Stimulated activated CD8-positive, alpha-beta memory T cell treated with anti-CD3 and anti-CD28 coated beads, Interleukin-12 subunit alpha, Interleukin-12 subunit beta, amount 100 ng/mL, for 24 hours (primary cell): ENCODE data around the gene POU2F3.

Source experiments
- DNase-seq: peaks from one replicate; pipeline ENCODE4 v3.0.0-alpha.2; 2020; ENCODE audit errors: extremely low read depth

Gene POU2F3

DNA sequence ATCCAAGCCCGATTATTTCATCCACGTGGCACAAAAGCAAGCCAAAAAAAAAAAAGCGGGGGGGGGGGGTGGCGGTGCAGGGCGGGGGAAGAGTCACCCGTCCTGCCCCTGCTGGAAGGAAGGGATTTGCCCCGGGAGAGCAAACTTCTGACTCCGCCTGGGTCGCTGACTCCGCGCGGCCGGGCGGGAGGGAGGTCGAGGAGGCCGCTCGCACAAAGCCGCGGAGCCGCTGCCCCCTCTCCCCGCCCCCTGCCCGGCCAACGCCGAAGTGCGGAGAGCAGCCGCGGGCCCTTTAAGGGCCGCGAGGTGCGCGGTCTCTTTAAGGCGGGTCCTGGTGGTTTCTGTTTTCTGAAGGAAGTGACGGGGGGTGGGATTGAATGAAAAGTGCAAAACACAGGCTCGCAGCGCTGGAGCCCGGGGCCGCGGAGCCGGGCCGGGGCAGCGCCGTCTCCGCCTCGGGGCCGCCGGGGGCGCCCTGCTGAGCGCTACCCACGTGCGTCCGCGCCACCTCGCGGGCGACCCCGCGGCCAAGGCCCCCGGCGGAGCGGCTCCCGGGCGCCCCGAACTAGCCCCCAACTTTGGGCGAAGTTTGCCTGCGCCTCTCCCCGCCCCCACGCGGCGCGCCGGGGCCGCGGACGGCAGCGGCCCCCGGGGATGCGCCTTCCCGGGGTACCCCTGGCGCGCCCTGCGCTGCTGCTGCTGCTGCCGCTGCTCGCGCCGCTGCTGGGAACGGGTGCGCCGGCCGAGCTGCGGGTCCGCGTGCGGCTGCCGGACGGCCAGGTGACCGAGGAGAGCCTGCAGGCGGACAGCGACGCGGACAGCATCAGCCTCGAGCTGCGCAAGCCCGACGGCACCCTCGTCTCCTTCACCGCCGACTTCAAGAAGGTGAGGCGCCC, 29.1 kb upstream of the POU2F3 start, which contains the start of gene OAF:
OAF (plus strand) TSS at position 407 of the 896 bp plus-strand sequence; CDS start at position 655, 248 bp downstream.
- DNase-seq: peak; percentile 28

GRCh38 chr11:120211522-120212258, 28.2 kb upstream of the POU2F3 start:
- no peak for DNase-seq

DNA sequence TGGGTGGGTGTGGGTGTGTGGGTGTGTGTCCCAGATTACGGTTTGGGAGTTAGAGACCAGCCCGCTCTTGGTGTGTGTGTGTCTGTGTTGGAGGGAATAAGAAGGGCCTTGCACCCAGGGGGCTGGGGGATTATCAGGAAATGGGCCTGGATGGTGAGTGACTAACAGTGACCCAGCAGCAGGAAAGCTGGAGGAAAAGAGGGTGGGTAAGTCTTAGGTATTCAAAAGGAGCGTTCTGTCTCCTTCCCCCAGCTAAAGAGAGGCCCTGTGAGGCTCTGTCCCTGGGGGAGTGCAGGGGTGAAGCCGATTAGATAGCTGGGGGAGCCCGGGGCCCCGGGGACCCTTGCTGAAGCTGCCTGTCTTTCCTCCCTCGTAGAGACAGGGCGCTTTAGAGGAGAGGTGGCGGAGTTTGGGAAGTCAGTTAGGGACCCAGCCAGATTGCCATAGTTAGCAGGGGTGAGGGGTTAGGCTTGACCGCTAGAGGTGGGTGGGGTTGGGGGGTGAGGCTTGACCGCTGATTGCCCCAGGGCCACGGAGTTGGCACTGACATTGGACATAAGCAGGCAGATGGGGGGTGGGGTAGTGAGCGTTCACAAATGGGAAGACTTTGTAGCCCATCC, 27.6 kb upstream of the POU2F3 start:
- DNase-seq: no peak

GRCh38 chr11:120212926-120213325, 27.0 kb upstream of the POU2F3 start:
- DNase-seq: no peak

DNA sequence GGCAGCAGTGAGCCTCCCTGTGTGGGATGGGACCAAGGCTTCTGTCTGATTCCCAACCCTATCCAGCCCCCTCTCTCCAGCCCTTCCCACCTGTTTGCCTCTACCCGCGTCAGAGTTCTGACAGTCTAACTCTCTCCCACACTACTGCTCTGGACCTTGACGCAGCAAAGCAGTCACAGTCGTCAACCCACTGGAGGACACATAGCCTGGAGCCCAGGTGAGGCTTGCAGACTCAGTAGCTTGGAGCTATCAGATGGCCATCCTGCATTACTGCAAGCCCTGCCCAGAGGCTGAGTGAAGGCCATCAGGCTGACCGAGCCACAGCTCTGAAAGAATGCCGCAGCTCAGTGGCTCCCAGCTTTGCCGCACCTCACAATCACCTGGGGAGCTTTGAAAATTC, 25.4 kb upstream of the POU2F3 start:
- no peak for DNase-seq

DNA sequence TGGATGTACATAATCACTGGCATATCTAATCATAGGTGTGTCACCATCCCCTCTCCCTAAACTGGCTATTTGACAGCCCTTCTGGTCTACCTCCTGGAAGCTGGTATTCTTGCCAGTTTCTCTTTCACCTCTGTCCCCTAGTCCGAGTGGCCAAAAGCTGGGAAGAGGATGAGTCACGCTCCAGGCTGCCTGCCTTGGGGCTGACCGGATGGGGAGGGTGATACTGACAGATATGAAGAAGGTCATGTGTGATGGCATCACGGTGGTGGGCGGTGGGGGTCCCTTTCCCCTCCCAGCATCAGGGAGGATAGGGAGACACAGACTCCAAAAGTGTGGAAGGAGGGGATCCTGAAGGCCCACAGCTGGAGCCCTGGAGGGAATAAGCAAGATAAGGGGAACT, 24.3 kb upstream of the POU2F3 start:
- DNase-seq: no peak

DNA sequence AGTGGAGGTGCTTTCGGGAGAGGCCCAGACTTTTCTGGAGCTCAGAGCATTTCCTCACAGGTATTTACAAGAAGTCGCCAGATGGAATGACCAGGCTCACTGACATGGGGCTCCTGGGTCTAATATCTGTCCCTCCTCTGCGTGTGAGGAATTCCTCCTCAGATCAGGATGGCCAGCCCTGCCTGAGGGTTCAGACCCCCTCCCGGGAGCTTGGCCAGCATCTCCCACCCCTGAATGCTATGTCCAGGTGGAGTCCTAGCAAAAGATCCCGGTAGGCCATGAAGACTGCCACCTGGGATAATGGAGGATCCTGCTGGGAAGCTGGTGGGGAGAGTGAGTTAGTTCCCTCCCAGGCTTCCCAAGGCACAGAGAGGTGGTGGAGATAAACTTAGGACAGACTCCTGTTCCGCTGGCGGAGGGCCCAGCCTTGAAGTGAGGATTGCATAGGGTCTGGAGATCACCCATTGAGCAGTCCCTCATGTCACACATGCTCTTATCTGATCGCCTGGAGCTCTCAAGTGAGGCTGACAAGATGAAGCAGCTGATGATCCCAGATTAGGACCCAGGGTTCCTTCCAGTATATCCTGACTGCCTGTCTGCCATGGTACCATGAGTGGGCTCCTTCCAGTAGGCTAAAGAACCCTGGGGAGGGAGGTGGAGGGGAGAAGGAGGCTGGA, 23.4 kb upstream of the POU2F3 start:
- DNase-seq: no peak

- DNase-seq: no peak
Measured at GRCh38 chr11:120217526-120217925, 22.4 kb upstream of the POU2F3 start.

DNA sequence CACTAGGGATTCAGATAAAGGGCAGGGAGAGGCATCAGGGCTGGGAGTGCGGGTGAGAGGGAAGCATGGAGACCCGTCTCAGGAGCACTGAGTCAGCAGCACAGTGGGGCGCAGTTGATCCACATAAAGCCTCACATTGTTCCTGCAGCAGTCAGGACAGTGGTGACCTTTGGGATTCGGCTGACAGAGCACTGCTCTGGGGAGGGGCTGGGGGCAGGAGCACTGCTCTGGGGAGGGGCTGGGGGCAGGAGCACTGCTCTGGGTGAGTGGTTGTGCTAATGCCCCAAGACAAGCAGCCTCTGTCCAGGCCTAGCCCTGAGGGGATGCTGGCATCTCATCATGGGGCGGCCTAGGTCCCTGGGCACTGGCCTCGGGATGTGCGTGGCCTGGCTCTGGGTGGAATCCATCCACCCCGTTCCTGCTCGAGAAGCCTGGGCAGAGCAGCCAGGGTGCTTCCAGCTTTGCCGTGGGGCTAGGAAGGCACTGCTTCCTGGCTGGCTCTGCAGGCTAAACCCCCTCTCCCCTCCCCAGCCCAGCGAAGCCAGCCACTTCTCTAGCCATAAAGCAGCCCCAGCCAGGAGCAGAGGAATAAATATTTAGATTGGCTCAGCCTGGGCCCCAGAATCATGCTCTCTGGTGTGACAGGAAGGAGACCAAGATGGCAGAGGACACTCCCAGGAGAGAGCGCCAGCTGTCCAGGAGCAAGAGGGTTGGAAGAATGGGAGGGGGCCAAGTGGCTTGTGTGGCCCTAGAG, 21.8 kb upstream of the POU2F3 start:
- no peak for DNase-seq

GRCh38 chr11:120218695-120219033, 21.3 kb upstream of the POU2F3 start:
- no peak for DNase-seq

- no peak for DNase-seq
Measured at GRCh38 chr11:120219232-120219937, 20.6 kb upstream of the POU2F3 start.

GRCh38 chr11:120219938-120220746, 19.8 kb upstream of the POU2F3 start:
- DNase-seq: no peak

GRCh38 chr11:120220747-120221037, 19.2 kb upstream of the POU2F3 start:
- DNase-seq: no peak

- DNase-seq: no peak
Measured at GRCh38 chr11:120221115-120221752, 18.7 kb upstream of the POU2F3 start.

DNA sequence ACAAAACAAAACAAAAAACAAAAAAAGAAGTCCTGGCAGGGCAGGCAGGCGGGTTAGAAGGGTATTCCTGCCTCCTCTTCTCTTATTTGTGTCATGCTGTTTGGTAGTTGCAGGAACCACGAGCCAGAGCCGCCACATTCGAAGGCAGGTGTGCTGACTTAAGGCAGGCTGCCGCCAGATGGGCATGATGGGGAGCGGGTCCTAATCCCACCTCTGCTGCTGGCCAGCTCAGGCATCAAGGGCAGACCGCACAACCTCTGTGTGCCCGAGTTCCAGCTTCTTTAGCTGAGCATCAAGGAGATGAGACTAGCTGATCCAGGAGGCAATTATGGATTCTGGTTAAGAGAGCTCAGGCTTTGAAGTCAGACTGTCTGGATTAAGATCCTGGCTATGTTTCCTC, 17.0 kb upstream of the POU2F3 start:
- DNase-seq: no peak

DNA sequence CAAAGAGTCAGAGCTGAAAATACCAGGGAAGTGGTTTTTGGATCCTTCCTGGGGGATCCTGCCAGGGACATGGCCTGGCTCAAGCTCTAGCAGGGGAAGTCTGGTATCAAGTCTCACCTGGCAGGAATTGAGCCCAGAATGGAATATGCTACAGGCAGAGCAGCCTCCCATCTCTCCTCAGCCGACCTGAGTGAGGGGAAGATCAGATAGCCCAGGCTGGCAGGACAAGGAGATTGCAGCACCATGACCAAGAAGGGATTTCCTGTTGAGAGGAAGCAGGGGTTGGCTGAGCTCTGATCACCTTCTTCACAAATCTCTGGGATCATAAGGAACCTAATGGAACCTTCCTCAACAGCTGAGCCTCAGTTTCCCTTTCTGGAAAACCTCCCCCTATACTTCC, 16.1 kb upstream of the POU2F3 start:
- no peak for DNase-seq

DNA sequence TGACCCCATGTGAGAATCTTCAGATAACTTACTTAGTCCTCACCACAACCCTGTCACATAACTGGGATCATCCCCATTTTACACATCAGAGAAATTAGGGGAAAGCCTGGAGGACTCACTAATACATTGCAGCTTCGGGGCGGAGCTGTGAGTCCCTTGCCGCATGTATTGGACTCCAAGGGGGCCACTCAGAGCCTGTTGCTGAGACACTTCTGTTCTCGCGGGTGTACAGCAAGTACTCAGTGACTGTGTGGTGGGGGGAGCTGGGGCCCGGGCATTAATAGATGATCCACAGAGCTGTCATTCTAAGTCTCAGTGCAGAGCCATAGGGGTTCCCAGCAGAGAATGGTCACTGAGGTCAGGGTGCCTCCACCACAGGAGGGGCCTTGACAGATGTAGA, 15.6 kb upstream of the POU2F3 start:
- no peak for DNase-seq

GRCh38 chr11:120224972-120225909, 14.7 kb upstream of the POU2F3 start:
- no peak for DNase-seq
